ENCODE measurements around the gene UBE4B. TPM values are rescaled to one million over a fixed set of nuclear protein-coding genes. Genes with fewer than 3 reads are reported as not detected.

UBE4B gene
- total and polyA plus RNA-seq, 2 experiments from 2014 or later: 14.3 to 27.6 TPM

- Histone ChIP-seq H3K4me3 (no peak overlapping the region), H4K20me1 (ENCODE audit: insufficient read depth) (no peaks in the 10 kb centered on the region), H3K27me3 (replicated peaks; ENCODE audit: insufficient read depth) (no peaks in the 10 kb centered on the region), H3K4me1 (ENCODE audit: insufficient read depth) (no peaks in the 10 kb centered on the region), H3K9ac (no peak overlapping the region), H3K79me2 (ENCODE audit: insufficient read depth) (no peaks in the 10 kb centered on the region), H3K27ac (no peak overlapping the region), H3K9me3 (ENCODE audit: low read depth) (no peaks in the 10 kb centered on the region), H3K9me2 (ENCODE audit: insufficient read depth) (no peaks in the 10 kb centered on the region), H3K4me2 (ENCODE audit: unreplicated experiment) (no peak overlapping the region), H3F3A (ENCODE audit: insufficient read depth) (0 out of 2 replicates have a peak, but pooled peaks cover 5% of the 10 kb centered on the region), H3K36me3 (ENCODE audit: low read depth) (peaks cover 6% of the 10 kb centered on the region; the same call in 1 of the 2 replicates), H2AFZ (no peak overlapping the region)
- DNase-seq: no peak
- TF ChIP-seq EZH2phosphoT487 (IDR thresholded peaks at IDR 0.05; ENCODE audit: insufficient read depth, low read depth) (no peak), EZH2 (IDR thresholded peaks at IDR 0.05; ENCODE audit: insufficient read depth, poor library complexity, severe bottlenecking) (no peak)
- in situ Hi-C loops (cut with MboI): no loop called here
- WGBS, 2 experiments (ENCODE audit: low coverage in 1 of 2, low lambda C conversion rate in 2 of 2, missing lambda C conversion rate in 2 of 2): 89 to 96% methylated on average over 8 of the region's 8 CpGs
These were observed 113.6 kb downstream of the UBE4B start for GRCh38 chr1:10146391-10146790.

GRCh38 chr1:10149231-10149630 lies 116.5 kb downstream of the UBE4B start:
- no peak overlapping the region for H2AFZ ChIP-seq
- H3K4me2 ChIP-seq (ENCODE audit: unreplicated experiment): no peak overlapping the region
- no peaks in the 10 kb centered on the region for H3K9me2 ChIP-seq (ENCODE audit: insufficient read depth)
- in situ Hi-C loops (cut with MboI): no loop called here
- no peaks in the 10 kb centered on the region for H3K27me3 ChIP-seq (replicated peaks; ENCODE audit: insufficient read depth)
- H3K9ac ChIP-seq: no peak overlapping the region
- H4K20me1 ChIP-seq (ENCODE audit: insufficient read depth): no peaks in the 10 kb centered on the region
- no peak for DNase-seq
- no peaks in the 10 kb centered on the region for H3K9me3 ChIP-seq (ENCODE audit: low read depth)
- no peaks in the 10 kb centered on the region for H3K79me2 ChIP-seq (ENCODE audit: insufficient read depth)
- H3K4me1 ChIP-seq (ENCODE audit: insufficient read depth): no peaks in the 10 kb centered on the region
- H3K36me3 ChIP-seq (ENCODE audit: low read depth): peaks cover 7% of the 10 kb centered on the region; the same call in 1 of the 2 replicates
- H3F3A ChIP-seq (ENCODE audit: insufficient read depth): 0 out of 2 replicates have a peak, but pooled peaks cover 5% of the 10 kb centered on the region
- H3K4me3 ChIP-seq: no peak overlapping the region
- TF ChIP-seq EZH2phosphoT487 (IDR thresholded peaks at IDR 0.05; ENCODE audit: insufficient read depth, low read depth): no peak
- no peak overlapping the region for H3K27ac ChIP-seq

- DNase-seq: peak; percentile 72
- Histone ChIP-seq H4K20me1 (ENCODE audit: insufficient read depth) (no peaks in the 10 kb centered on the region), H3F3A (ENCODE audit: insufficient read depth) (0 out of 2 replicates have a peak, but pooled peaks cover 5% of the 10 kb centered on the region), H3K27ac (no peak overlapping the region), H3K9me2 (ENCODE audit: insufficient read depth) (no peaks in the 10 kb centered on the region), H3K9me3 (ENCODE audit: low read depth) (no peaks in the 10 kb centered on the region), H2AFZ (no peak overlapping the region), H3K4me2 (ENCODE audit: unreplicated experiment) (no peak overlapping the region), H3K36me3 (ENCODE audit: low read depth) (peaks cover 10% of the 10 kb centered on the region; the same call in 1 of the 2 replicates), H3K4me3 (no peak overlapping the region), H3K4me1 (ENCODE audit: insufficient read depth) (no peaks in the 10 kb centered on the region), H3K27me3 (replicated peaks; ENCODE audit: insufficient read depth) (no peaks in the 10 kb centered on the region), H3K79me2 (ENCODE audit: insufficient read depth) (no peaks in the 10 kb centered on the region), H3K9ac (no peak overlapping the region)
- 74 to 76% methylated on average over 8 of the region's 8 CpGs for WGBS, 2 experiments (ENCODE audit: low coverage in 1 of 2, low lambda C conversion rate in 2 of 2, missing lambda C conversion rate in 2 of 2)
- in situ Hi-C loops (cut with MboI): no loop called here
- TF ChIP-seq EZH2 (IDR thresholded peaks at IDR 0.05; ENCODE audit: insufficient read depth, poor library complexity, severe bottlenecking) (no peak), EZH2phosphoT487 (IDR thresholded peaks at IDR 0.05; ENCODE audit: insufficient read depth, low read depth) (no peak)
These were observed 120.0 kb downstream of the UBE4B start for GRCh38 chr1:10152709-10153284.

- H3K4me1 ChIP-seq (ENCODE audit: insufficient read depth): no peaks in the 10 kb centered on the region
These were observed 122.4 kb downstream of the UBE4B start for GRCh38 chr1:10155087-10155712.

More at GRCh38 chr1:10155087-10155712, 122.4 kb downstream of the UBE4B start:
- Histone ChIP-seq H4K20me1 (ENCODE audit: insufficient read depth) (no peaks in the 10 kb centered on the region), H3F3A (ENCODE audit: insufficient read depth) (no peaks in the 10 kb centered on the region), H2AFZ (no peak overlapping the region), H3K4me2 (ENCODE audit: unreplicated experiment) (no peak overlapping the region), H3K9ac (no peak overlapping the region), H3K79me2 (ENCODE audit: insufficient read depth) (no peaks in the 10 kb centered on the region), H3K4me3 (no peak overlapping the region), H3K27me3 (replicated peaks; ENCODE audit: insufficient read depth) (no peaks in the 10 kb centered on the region), H3K36me3 (ENCODE audit: low read depth) (peaks cover 11% of the 10 kb centered on the region; the same call in 1 of the 2 replicates), H3K27ac (no peak overlapping the region), H3K9me3 (ENCODE audit: low read depth) (no peaks in the 10 kb centered on the region), H3K9me2 (ENCODE audit: insufficient read depth) (no peaks in the 10 kb centered on the region)
- 65 to 67% methylated on average over 4 of the region's 4 CpGs for WGBS, 2 experiments (ENCODE audit: low coverage in 1 of 2, low lambda C conversion rate in 2 of 2, missing lambda C conversion rate in 2 of 2)
- in situ Hi-C loops (cut with MboI): no loop called here
- no peak for DNase-seq
- TF ChIP-seq EZH2phosphoT487 (IDR thresholded peaks at IDR 0.05; ENCODE audit: insufficient read depth, low read depth) (no peak), EZH2 (IDR thresholded peaks at IDR 0.05; ENCODE audit: insufficient read depth, poor library complexity, severe bottlenecking) (no peak)

Measured in GM23248 (cell line).